AG09319 (cell line): ENCODE measurements around the gene USP21.
A peak's percentile ranks its signal among the peaks of the same experiment; 100 is the strongest.

Source experiments
- DNase-seq: peaks from one replicate; pipeline ENCODE4 v3.0.0-alpha.2; 2010; ENCODE audit warnings: low read depth; ENCODE audit errors: extremely low read depth
- TF ChIP-seq, protein P1 (sequence below): IDR thresholded peaks from 2 replicates; pipeline ENCODE4 v1.5.1; 2011; ENCODE audit warnings: low read depth, mild to moderate bottlenecking, inconsistent platforms, low read length, moderate library complexity

The USP21 gene

DNA sequence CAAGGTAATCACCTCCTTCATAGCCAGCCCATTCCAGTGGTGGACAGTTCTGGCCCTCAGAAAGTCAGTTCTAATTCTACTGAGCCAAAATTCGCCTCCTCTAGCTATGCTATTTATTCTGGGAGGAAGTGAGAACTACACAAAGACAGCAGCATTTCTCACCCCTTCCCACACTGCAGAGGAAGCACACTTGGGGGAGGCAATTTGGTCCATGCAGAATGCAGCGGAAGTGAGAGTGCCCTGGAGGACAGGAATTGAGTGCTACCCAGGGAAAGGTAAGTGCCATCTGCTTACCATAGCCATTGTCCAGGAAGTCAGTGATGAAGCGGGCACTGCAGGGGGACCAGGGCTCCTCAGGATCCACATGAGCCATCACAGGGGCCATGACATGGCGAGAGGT, 35.9 kb downstream of the USP21 start:
- no peak for DNase-seq
- TF ChIP-seq, protein P1, sequence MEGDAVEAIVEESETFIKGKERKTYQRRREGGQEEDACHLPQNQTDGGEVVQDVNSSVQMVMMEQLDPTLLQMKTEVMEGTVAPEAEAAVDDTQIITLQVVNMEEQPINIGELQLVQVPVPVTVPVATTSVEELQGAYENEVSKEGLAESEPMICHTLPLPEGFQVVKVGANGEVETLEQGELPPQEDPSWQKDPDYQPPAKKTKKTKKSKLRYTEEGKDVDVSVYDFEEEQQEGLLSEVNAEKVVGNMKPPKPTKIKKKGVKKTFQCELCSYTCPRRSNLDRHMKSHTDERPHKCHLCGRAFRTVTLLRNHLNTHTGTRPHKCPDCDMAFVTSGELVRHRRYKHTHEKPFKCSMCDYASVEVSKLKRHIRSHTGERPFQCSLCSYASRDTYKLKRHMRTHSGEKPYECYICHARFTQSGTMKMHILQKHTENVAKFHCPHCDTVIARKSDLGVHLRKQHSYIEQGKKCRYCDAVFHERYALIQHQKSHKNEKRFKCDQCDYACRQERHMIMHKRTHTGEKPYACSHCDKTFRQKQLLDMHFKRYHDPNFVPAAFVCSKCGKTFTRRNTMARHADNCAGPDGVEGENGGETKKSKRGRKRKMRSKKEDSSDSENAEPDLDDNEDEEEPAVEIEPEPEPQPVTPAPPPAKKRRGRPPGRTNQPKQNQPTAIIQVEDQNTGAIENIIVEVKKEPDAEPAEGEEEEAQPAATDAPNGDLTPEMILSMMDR, result no peak

DNA sequence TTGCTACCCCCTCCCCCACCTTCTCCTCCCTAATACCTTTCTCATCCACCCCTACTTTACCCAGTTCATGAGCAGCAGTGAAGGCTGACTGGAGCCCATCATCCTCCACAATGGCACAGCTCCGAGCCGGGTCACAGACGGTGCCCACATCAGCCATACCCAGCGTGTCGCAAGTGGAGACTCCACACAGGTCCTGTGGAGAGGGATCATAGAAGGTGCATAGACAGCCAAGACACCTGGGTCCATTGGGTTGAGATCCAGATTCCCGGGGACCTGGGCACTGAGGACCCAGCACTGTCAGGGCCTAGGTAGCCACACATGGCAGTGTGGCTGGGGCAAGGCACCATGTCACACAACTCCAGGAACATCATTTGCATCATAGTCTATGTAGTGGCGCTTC, 36.8 kb downstream of the USP21 start:
- TF ChIP-seq, protein P1, result no peak

GRCh38 chr1:161196521-161197451, 37.5 kb downstream of the USP21 start:
- TF ChIP-seq, protein P1, result no peak
- peak; percentile 78 for DNase-seq

More for the DNA sequence above, 36.8 kb downstream of the USP21 start:
- DNase-seq, result no peak

DNA sequence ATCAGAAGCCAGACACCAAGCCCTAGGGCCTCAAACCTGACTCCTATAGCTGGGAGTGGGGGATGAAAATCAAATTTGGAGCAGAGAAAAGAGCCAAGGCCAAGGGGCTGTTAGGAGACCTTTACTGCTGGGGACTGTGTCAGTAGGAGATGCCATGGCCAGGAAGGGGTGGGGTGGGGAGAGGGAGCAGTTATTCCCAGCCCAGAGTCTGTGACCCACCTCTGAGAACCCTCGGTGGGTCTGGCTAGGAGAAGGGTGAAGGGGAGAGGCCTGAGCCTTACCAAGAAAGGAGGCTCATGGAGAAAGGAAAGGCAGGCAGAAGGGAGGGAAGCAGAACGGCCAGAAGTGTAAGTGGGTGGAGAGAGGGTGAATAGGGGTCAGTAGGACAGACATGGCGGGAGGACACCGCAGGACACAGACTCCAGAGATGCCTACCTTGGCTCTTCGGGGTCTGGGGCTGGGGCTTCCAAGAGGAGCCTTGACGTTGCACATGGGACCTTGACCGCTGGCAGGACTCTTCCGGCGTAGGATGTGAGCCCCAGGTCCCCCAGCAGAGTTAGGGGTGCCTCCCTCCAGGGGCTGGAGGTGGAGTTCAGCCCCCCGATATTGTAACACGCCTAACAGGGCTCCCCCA, 38.4 kb downstream of the USP21 start:
- DNase-seq, result no peak
- TF ChIP-seq, protein P1, result no peak

DNA sequence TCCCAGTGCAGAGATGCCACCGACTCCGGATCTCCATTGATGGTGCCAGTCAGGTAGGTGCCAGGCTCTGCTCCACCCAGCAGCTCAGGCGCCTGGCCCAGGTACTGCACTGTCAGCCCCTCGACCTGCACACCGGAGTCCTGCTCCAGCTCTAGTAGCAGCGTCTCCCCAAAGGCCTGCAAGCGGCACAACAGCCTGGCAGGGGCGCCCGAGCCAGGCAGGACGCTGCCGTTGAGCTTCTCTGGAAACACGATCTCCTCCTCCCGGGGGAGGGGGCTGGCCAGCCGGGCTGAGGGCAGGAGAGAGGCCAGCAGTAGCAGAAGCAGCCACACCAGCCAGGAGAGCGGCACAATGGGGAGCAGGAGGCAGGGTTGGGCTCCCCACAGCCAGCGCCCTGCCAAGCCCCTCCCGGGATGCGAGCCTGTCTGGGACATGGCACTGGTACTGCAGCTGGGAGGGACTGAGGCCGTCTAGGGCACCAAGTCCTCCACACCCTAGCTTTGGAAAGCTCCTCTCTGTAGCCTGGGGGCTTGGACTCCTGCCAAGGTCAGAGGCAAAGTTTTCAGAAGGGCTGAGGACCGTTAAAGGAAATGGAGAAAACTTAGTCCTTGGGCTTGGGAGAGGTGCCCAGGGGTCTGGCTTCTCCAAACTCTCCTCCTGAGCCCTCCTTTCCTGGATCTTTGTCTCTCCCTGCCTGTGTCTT, 39.0 kb downstream of the USP21 start:
- TF ChIP-seq, protein P1, result peak; percentile 13
- no peak for DNase-seq

- TF ChIP-seq, protein P1, result no peak
- peak; percentile 67 for DNase-seq
Observed at GRCh38 chr1:161198897-161199431, 39.7 kb downstream of the USP21 start, which contains the start of gene ADAMTS4. Gene ADAMTS4 (minus strand): TSS chr1:161199054. CDS start chr1:161198627, 427 bp downstream.
